SK-N-SH (cell line): ENCODE measurements around the gene CCDC18. TPM values are rescaled to one million over a fixed set of nuclear protein-coding genes. Genes with fewer than 3 reads are reported as not detected.

ENCODE experiments used
- CTCF ChIA-PET: fragments of 300-600, 350-600 bp; formaldehyde crosslinking; extraction: SDS; loops from one replicate; lab custom pipeline; 2021; lab: Yijun Ruan, JAX
- POLR2A ChIA-PET: fragments of 350-600 bp; sonication (Branson Sonifier 250); formaldehyde crosslinking; extraction: SDS; loops from one replicate; lab custom pipeline; 2020; ENCODE audit warnings: antibody characterized with exemption, inconsistent platforms; lab: Yijun Ruan, JAX
- DNase-seq: peaks from one replicate; pipeline ENCODE4 v3.0.0; 2012
- H2AFZ ChIP-seq: fragments of 200-600 bp; sonication (generic); 2 replicates; pipeline ENCODE4 v1.8.1; 2016; ENCODE audit warnings: antibody characterized with exemption, mild to moderate bottlenecking, low read depth
- H3F3A ChIP-seq: fragments of 200-600 bp; sonication (generic); replicated peaks from 2 replicates; pipeline ENCODE3; 2016; ENCODE audit warnings: antibody characterized with exemption, mild to moderate bottlenecking; ENCODE audit not compliant: insufficient read depth
- H3K27ac ChIP-seq, 2 experiments: fragments of 200-500 bp in 1 of 2; fragments of 200-600 bp in 1 of 2; sonication (Bioruptor generic) in 1 of 2; sonication (generic), shearing (Covaris generic) in 1 of 2; 2 replicates each; pipeline versions ENCODE4 v1.5.1 to v1.6.1; 2014 to 2016; ENCODE audit warnings: low read depth in 2 of 2, inconsistent platforms in 1 of 2, low read length in 1 of 2, mild to moderate bottlenecking in 1 of 2, mixed read lengths in 1 of 2
- H3K27me3 ChIP-seq: fragments of 200-600 bp; sonication (generic), shearing (Covaris generic); 2 replicates; pipeline ENCODE4 v1.6.1; 2016; ENCODE audit warnings: mixed run types; ENCODE audit not compliant: insufficient read depth
- H3K36me3 ChIP-seq, 2 experiments: fragments of 200-500 bp in 1 of 2; fragments of 200-600 bp in 1 of 2; sonication (Bioruptor generic) in 1 of 2; sonication (generic) in 1 of 2; replicated peaks in 1 of 2; 2 replicates each; pipeline versions ENCODE3 to v1.5.1; 2014 to 2016; ENCODE audit warnings: low read length in 1 of 2, mild to moderate bottlenecking in 1 of 2; ENCODE audit not compliant: insufficient read depth in 2 of 2, control insufficient read depth in 1 of 2
- H3K4me1 ChIP-seq, 2 experiments: fragments of 200-500 bp in 1 of 2; fragments of 200-600 bp in 1 of 2; sonication (Bioruptor generic) in 1 of 2; sonication (generic), shearing (Covaris generic) in 1 of 2; 2 replicates each; pipeline versions ENCODE4 v1.5.1 to v1.6.1; 2014 to 2016; ENCODE audit warnings: low read depth in 1 of 2, low read length in 1 of 2, mixed run types in 1 of 2; ENCODE audit not compliant: insufficient read depth in 2 of 2, control insufficient read depth in 1 of 2
- H3K4me2 ChIP-seq: fragments of 200-600 bp; sonication (generic), shearing (Covaris generic); 2 replicates; pipeline ENCODE4 v1.6.1; 2017; ENCODE audit warnings: mixed run types
- H3K4me3 ChIP-seq, 2 experiments: fragments of 200-500 bp in 1 of 2; fragments of 200-600 bp in 1 of 2; sonication (Bioruptor generic) in 1 of 2; sonication (generic), shearing (Covaris generic) in 1 of 2; 2 replicates each; pipeline versions ENCODE4 v1.5.1 to v1.8.1; 2014 to 2016; ENCODE audit warnings: low read depth in 2 of 2, inconsistent platforms in 1 of 2, low read length in 1 of 2, mild to moderate bottlenecking in 1 of 2, mixed read lengths in 1 of 2, moderate library complexity in 1 of 2
- H3K79me2 ChIP-seq: fragments of 200-600 bp; sonication (generic); 2 replicates; pipeline ENCODE4 v1.8.1; 2017; ENCODE audit warnings: mild to moderate bottlenecking; ENCODE audit not compliant: insufficient read depth
- H3K9ac ChIP-seq: fragments of 200-600 bp; sonication (generic); 2 replicates; pipeline ENCODE4 v1.6.1; 2017; ENCODE audit warnings: mixed run types
- H3K9me2 ChIP-seq: fragments of 200-600 bp; sonication (generic); 2 replicates; pipeline ENCODE4 v1.6.1; 2017; ENCODE audit warnings: mixed run types
- H3K9me3 ChIP-seq: fragments of 200-600 bp; sonication (generic); 2 replicates; pipeline ENCODE4 v1.6.1; 2017; ENCODE audit warnings: mixed run types, mild to moderate bottlenecking, moderate library complexity
- H4K20me1 ChIP-seq: fragments of 200-600 bp; sonication (generic); 2 replicates; pipeline ENCODE4 v1.6.1; 2017; ENCODE audit warnings: mild to moderate bottlenecking, mixed run types; ENCODE audit not compliant: insufficient read depth
- CHD2 ChIP-seq: fragments of 150-350 bp; IDR thresholded peaks from 2 replicates; pipeline ENCODE4 v1.6.1; 2018; ENCODE audit warnings: low read length; ENCODE audit not compliant: partially characterized antibody
- FOXJ3 ChIP-seq: sonication (generic); formaldehyde crosslinking; IDR thresholded peaks from 2 replicates; pipeline ENCODE4 v1.5.1; 2020; ENCODE audit warnings: mild to moderate bottlenecking, missing genetic modification reagents
- GABPA ChIP-seq: IDR thresholded peaks from 2 replicates; pipeline ENCODE4 v1.4.0; 2012; ENCODE audit warnings: low read depth, mild to moderate bottlenecking
- GATA2 ChIP-seq: sonication (generic); formaldehyde crosslinking; IDR thresholded peaks from 2 replicates; pipeline ENCODE4 v1.5.0; 2020; ENCODE audit warnings: mild to moderate bottlenecking, missing genetic modification reagents
- NRF1 ChIP-seq: IDR thresholded peaks from 2 replicates; pipeline ENCODE4 v1.6.1; 2012; ENCODE audit warnings: low read depth, mild to moderate bottlenecking, low read length
- PBX3 ChIP-seq: IDR thresholded peaks from 2 replicates; pipeline ENCODE4; 2012
- RFX5 ChIP-seq: IDR thresholded peaks from 2 replicates; pipeline ENCODE4 v1.6.1; 2012; ENCODE audit warnings: mild to moderate bottlenecking, improper control_type of control experiment, low read length
- SIN3A ChIP-seq: IDR thresholded peaks from 2 replicates; pipeline ENCODE4 v1.6.1; 2012; ENCODE audit warnings: low read depth, mild to moderate bottlenecking, low read length, moderate library complexity, borderline replicate concordance
- WGBS: methylation state at CpG from one replicate; pipeline ENCODE4 v1.1.6; 2017; ENCODE audit warnings: low lambda C conversion rate; 5-methylcytosine and 5-hydroxymethylcytosine counted together
- polyA plus RNA-seq, 3 experiments: library from polyadenylated mRNA; depleted of rRNA; stranded (reverse); fragments of >200 nt; gene quantifications; 2 replicates each; pipeline ENCODE4 v1.2.3, GENCODE V29; 2012
- TF ChIP-seq, protein P1 (sequence below): IDR thresholded peaks from 2 replicates; pipeline ENCODE4 v1.4.0; 2012; ENCODE audit warnings: low read depth
- TF ChIP-seq, protein P2 (sequence below): IDR thresholded peaks from 2 replicates; pipeline ENCODE4 v1.4.0; 2012; ENCODE audit warnings: low read depth, borderline replicate concordance

The CCDC18 gene
- polyA plus RNA-seq, 1 of the 3 experiments (the other 2 are of a cell fraction), result 4.0 TPM

- Histone ChIP-seq H3K4me3 (no peak overlapping the region), H4K20me1 (no peaks in the 10 kb centered on the region), H3K4me1 (no peaks in the 10 kb centered on the region), H3K9me3 (no peaks in the 10 kb centered on the region; the same call in 1 of the 2 replicates), H3K79me2 (no peaks in the 10 kb centered on the region), H3K36me3 (no peaks in the 10 kb centered on the region), H3K9ac (no peak overlapping the region), H3K27ac (no peak overlapping the region), H3F3A (no peaks in the 10 kb centered on the region), H3K27me3 (no peaks in the 10 kb centered on the region), H3K4me2 (no peak overlapping the region), H2AFZ (no peak overlapping the region), H3K9me2 (no peaks in the 10 kb centered on the region)
- POLR2A ChIA-PET, result no interaction called here
- no peak for DNase-seq
- CTCF ChIA-PET, result interaction anchor here (1.0 to 1.3 kb wide), 2 partner anchors 8 to 12 kb away, joined by 3 to 7 read pairs; no protein-coding TSS in a partner anchor
- TF ChIP-seq GATA2, result no peak
- no peak for TF ChIP-seq NRF1
- 88% methylated on average over 3 of the region's 3 CpGs for WGBS
Measured at GRCh38 chr1:93296555-93297154, 116.1 kb downstream of the CCDC18 start.

DNA sequence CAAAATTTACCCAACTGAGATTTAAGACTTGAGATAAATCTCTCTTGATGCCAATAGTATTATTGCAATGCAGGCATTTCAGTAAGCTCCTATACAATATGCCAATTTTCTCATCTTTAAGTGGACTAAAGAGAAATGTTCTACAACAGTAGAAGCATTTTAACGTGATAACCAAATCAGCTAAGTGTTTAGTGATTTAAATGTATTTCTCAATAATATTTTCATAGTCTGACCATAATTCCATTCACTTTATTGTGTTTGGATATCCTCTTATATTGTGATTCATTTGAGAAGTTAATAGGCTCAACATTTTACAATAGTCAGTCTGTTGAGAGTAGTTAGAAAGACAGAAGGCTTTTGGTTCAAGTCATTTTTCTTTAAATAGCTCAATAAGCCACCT lies 120.6 kb downstream of the CCDC18 start:
- WGBS, result 74% methylated on average over 1 of the region's 1 CpG
- H3K9me2 ChIP-seq, result no peaks in the 10 kb centered on the region
- H3K27me3 ChIP-seq, result no peaks in the 10 kb centered on the region
- no peak overlapping the region for H3K4me3 ChIP-seq
- POLR2A ChIA-PET, result no interaction called here
- TF ChIP-seq, protein P1, sequence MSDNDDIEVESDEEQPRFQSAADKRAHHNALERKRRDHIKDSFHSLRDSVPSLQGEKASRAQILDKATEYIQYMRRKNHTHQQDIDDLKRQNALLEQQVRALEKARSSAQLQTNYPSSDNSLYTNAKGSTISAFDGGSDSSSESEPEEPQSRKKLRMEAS, result no peak
- TF ChIP-seq PBX3 (no peak), SIN3A (no peak), GABPA (no peak), FOXJ3 (CRISPR knock-in tag) (no peak), RFX5 (no peak), NRF1 (no peak), CHD2 (no peak)
- TF ChIP-seq, protein P2, sequence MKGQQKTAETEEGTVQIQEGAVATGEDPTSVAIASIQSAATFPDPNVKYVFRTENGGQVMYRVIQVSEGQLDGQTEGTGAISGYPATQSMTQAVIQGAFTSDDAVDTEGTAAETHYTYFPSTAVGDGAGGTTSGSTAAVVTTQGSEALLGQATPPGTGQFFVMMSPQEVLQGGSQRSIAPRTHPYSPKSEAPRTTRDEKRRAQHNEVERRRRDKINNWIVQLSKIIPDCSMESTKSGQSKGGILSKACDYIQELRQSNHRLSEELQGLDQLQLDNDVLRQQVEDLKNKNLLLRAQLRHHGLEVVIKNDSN, result no peak
- TF ChIP-seq, all 33 proteins: peak for 0
- CTCF ChIA-PET, result interaction anchor here (0.6 to 2.3 kb wide), 7 partner anchors 8 to 545 kb away, joined by 3 to 7 read pairs (median 3); no protein-coding TSS in a partner anchor
- H3K9me3 ChIP-seq, result no peaks in the 10 kb centered on the region
- H3K4me2 ChIP-seq, result no peak overlapping the region
- no peak for DNase-seq
- no peaks in the 10 kb centered on the region for H3F3A ChIP-seq
- no peaks in the 10 kb centered on the region for H3K36me3 ChIP-seq
- H2AFZ ChIP-seq, result no peak overlapping the region
- no peak overlapping the region for H3K27ac ChIP-seq
- no peaks in the 10 kb centered on the region for H4K20me1 ChIP-seq
- no peaks in the 10 kb centered on the region for H3K79me2 ChIP-seq
- no peak overlapping the region for H3K9ac ChIP-seq
- H3K4me1 ChIP-seq, result no peaks in the 10 kb centered on the region
